AG04450 (cell line): ENCODE data around the gene DDX49. TPM values are rescaled to one million over a fixed set of nuclear protein-coding genes. Genes with fewer than 3 reads are reported as not detected.

Experiments
- CTCF ChIA-PET: fragments of 300-600, 350-600 bp; formaldehyde crosslinking; extraction: SDS; loops from one replicate; lab custom pipeline; 2022; ENCODE audit warnings: antibody characterized with exemption, inconsistent platforms; lab: Charles Lee
- POLR2A ChIA-PET: fragments of 350-600 bp; formaldehyde crosslinking; extraction: SDS; loops from one replicate; lab custom pipeline; 2021; ENCODE audit warnings: antibody characterized with exemption, inconsistent platforms; lab: Yijun Ruan, JAX
- DNase-seq: peaks from one replicate; pipeline ENCODE4 v3.0.0-alpha.2; 2011; ENCODE audit warnings: low read depth, low spot score
- H3K27ac ChIP-seq: one replicate; pipeline ENCODE4 v1.5.1; 2012; ENCODE audit warnings: low read depth, low read length, control low read depth
- H3K27me3 ChIP-seq: one replicate; pipeline ENCODE4 v1.6.0; 2012; ENCODE audit warnings: low read length; ENCODE audit not compliant: control insufficient read depth, insufficient read depth
- H3K4me3 ChIP-seq: 2 replicates; pipeline ENCODE4 v1.5.1; 2011; ENCODE audit warnings: mild to moderate bottlenecking, low read depth, low read length, control low read depth
- H3K9me3 ChIP-seq: 2 replicates; pipeline ENCODE4 v1.5.1; 2012; ENCODE audit warnings: low read length; ENCODE audit not compliant: control insufficient read depth, insufficient read depth
- CTCF ChIP-seq: IDR thresholded peaks from 2 replicates; pipeline ENCODE4 v1.5.1; 2011; ENCODE audit warnings: low read depth, low read length, control low read depth, inconsistent platforms
- polyA plus RNA-seq: library from polyadenylated mRNA; depleted of rRNA; stranded (reverse); fragments of >200 nt; gene quantifications from 2 replicates; pipeline ENCODE4 v1.2.3, GENCODE V29; 2011

DDX49 gene
- polyA plus RNA-seq, 1 experiment, result 30.7 TPM

GRCh38 chr19:18879579-18880373 lies 39.7 kb upstream of the DDX49 start:
- ChIA-PET POLR2A (no interaction called here), CTCF (interaction anchor here (0.5 to 0.7 kb wide), 3 partner anchors 107 to 307 kb away, joined by 3 read pairs; no protein-coding TSS in a partner anchor)
- no peak for TF ChIP-seq CTCF
- Histone ChIP-seq H3K27me3 (no peaks in the 10 kb centered on the region), H3K27ac (no peak overlapping the region), H3K4me3 (no peak overlapping the region), H3K9me3 (peaks cover 17% of the 10 kb centered on the region)
- DNase-seq, result no peak

- CTCF ChIA-PET, result interaction anchor here (0.7 kb wide), 1 partner anchor 104 kb away, joined by 4 read pairs; no protein-coding TSS in a partner anchor
- TF ChIP-seq CTCF, result no peak
- no peak overlapping the region for H3K4me3 ChIP-seq
- no peak for DNase-seq
- H3K9me3 ChIP-seq, result peaks cover 17% of the 10 kb centered on the region
- no peak overlapping the region for H3K27ac ChIP-seq
- POLR2A ChIA-PET, result no interaction called here
- H3K27me3 ChIP-seq, result no peaks in the 10 kb centered on the region
Measured at GRCh38 chr19:18881491-18881890, 38.0 kb upstream of the DDX49 start.

GRCh38 chr19:18883526-18884304 lies 35.8 kb upstream of the DDX49 start:
- TF ChIP-seq CTCF, result no peak
- POLR2A ChIA-PET, result interaction anchor here (0.6 to 0.7 kb wide), 2 partner anchors 77 to 198 kb away, joined by 4 to 5 read pairs; no protein-coding TSS in a partner anchor
- no peaks in the 10 kb centered on the region; the same call in 1 of the 2 replicates for H3K9me3 ChIP-seq
- no peaks in the 10 kb centered on the region for H3K27me3 ChIP-seq
- DNase-seq, result no peak
- H3K27ac ChIP-seq, result no peak overlapping the region
- CTCF ChIA-PET, result no interaction called here
- no peak overlapping the region for H3K4me3 ChIP-seq

- no peak for TF ChIP-seq CTCF
- no peak overlapping the region for H3K4me3 ChIP-seq
- no peak for DNase-seq
- ChIA-PET CTCF (no interaction called here), POLR2A (no interaction called here)
- no peaks in the 10 kb centered on the region for H3K9me3 ChIP-seq
- peaks cover 5% of the 10 kb centered on the region for H3K27me3 ChIP-seq
- no peak overlapping the region for H3K27ac ChIP-seq
Measured at GRCh38 chr19:18886972-18887371, 32.5 kb upstream of the DDX49 start.
